A549 (cell line): ENCODE data around the gene NPEPPS. TPM values are rescaled to one million over a fixed set of nuclear protein-coding genes. Genes with fewer than 3 reads are reported as not detected.

Experiments used
- ATAC-seq, 2 experiments: fragments of 200-7000 bp in 1 of 2; fragments of >200 bp in 1 of 2; cut with Nextera tagmentation in 1 of 2; cut with Tn5 transposase in 1 of 2; 3 replicates each; pipeline versions ENCODE4 v1.8.0 to v1.9.1; 2018 to 2020; ENCODE audit warnings: mild to moderate bottlenecking in 1 of 2, moderate library complexity in 1 of 2
- CTCF ChIA-PET: fragments of 300-600 bp; sonication (Branson Sonifier 250); formaldehyde crosslinking; extraction: SDS; loops from one replicate; lab custom pipeline; 2021; ENCODE audit warnings: antibody characterized with exemption, inconsistent platforms; lab: Yijun Ruan, JAX
- POLR2A ChIA-PET: fragments of 350-600 bp; formaldehyde crosslinking; extraction: SDS; loops from one replicate; lab custom pipeline; 2021; ENCODE audit warnings: antibody characterized with exemption, inconsistent platforms; lab: Yijun Ruan, JAX
- DNase-seq, 2 experiments: peaks; one replicate each; pipeline versions ENCODE4 v3.0.0 to v3.0.0-alpha.2; 2011 to 2016; ENCODE audit warnings: low read depth in 1 of 2, low spot score in 1 of 2
- FAIRE-seq: peaks from 2 replicates; lab custom pipeline; 2011; peaks lifted over from hg19 to GRCh38; lab: Jason Lieb, UNC
- H3K27ac ChIP-seq, 2 experiments: fragments of >200 bp; sonication (Bioruptor Twin); formaldehyde crosslinking; 3 replicates each; pipeline ENCODE4 v1.5.1; 2016 to 2017
- H3K4me1 ChIP-seq: fragments of >200 bp; sonication (Bioruptor Twin); formaldehyde crosslinking; 3 replicates; pipeline ENCODE4 v1.6.1; 2016
- H3K4me2 ChIP-seq: fragments of >200 bp; sonication (Bioruptor Twin); formaldehyde crosslinking; 3 replicates; pipeline ENCODE4 v1.6.1; 2016
- H3K4me3 ChIP-seq: fragments of >200 bp; sonication (Bioruptor Twin); formaldehyde crosslinking; 3 replicates; pipeline ENCODE4 v1.5.1; 2016
- H3K9me3 ChIP-seq: fragments of >200 bp; sonication (Bioruptor Twin); formaldehyde crosslinking; 3 replicates; pipeline ENCODE4 v1.6.1; 2016
- CBX8 ChIP-seq: fragments of 200-600 bp; sonication (generic); IDR thresholded peaks from 2 replicates; pipeline ENCODE4 v1.6.1; 2016
- CEBPB ChIP-seq, 2 experiments: fragments of >200 bp in 1 of 2; sonication (Bioruptor Twin) in 1 of 2; formaldehyde crosslinking in 1 of 2; IDR thresholded peaks; 2 replicates each; pipeline ENCODE4 v1.6.1; 2012 to 2016
- E2F6 ChIP-seq: IDR thresholded peaks from 2 replicates; pipeline ENCODE4 v1.6.1; 2012; ENCODE audit warnings: low read depth, borderline replicate concordance
- EHF ChIP-seq: fragments of 250-450 bp; sonication (Bioruptor Pico); IDR thresholded peaks from 2 replicates; pipeline ENCODE4 v1.5.0; 2020; ENCODE audit warnings: mild to moderate bottlenecking
- ESRRA ChIP-seq: fragments of 150-350 bp; IDR thresholded peaks from 2 replicates; pipeline ENCODE4 v1.6.1; 2014; ENCODE audit warnings: mild to moderate bottlenecking, low read length, borderline replicate concordance
- HOXA7 ChIP-seq: fragments of 250-450 bp; sonication (Bioruptor Pico); IDR thresholded peaks from 2 replicates; pipeline ENCODE4 v1.5.0; 2020; ENCODE audit warnings: mild to moderate bottlenecking, moderate library complexity
- HOXB5 ChIP-seq: fragments of 250-450 bp; sonication (Bioruptor Pico); IDR thresholded peaks from 2 replicates; pipeline ENCODE4 v1.5.0; 2020; ENCODE audit warnings: mild to moderate bottlenecking, moderate library complexity
- KDM5A ChIP-seq: fragments of 200-600 bp; sonication (generic); IDR thresholded peaks from 2 replicates; pipeline ENCODE4 v1.6.1; 2016; ENCODE audit warnings: antibody characterized with exemption, mild to moderate bottlenecking
- MAX ChIP-seq: IDR thresholded peaks from 2 replicates; pipeline ENCODE4 v1.6.1; 2012
- MAZ ChIP-seq: fragments of 150-350 bp; IDR thresholded peaks from 2 replicates; pipeline ENCODE4 v1.6.1; 2014; ENCODE audit warnings: antibody characterized with exemption, low read depth, low read length, borderline replicate concordance
- MYC ChIP-seq: IDR thresholded peaks from 2 replicates; pipeline ENCODE4 v1.6.1; 2012; ENCODE audit warnings: mild to moderate bottlenecking, inconsistent platforms, low read length, improper control_type of control experiment, borderline replicate concordance
- NPAS2 ChIP-seq: fragments of 250-450 bp; sonication (Bioruptor Pico); IDR thresholded peaks from 2 replicates; pipeline ENCODE4 v1.8.0; 2022; ENCODE audit warnings: mild to moderate bottlenecking, moderate library complexity, borderline replicate concordance
- PBX3 ChIP-seq: IDR thresholded peaks from 2 replicates; pipeline ENCODE4 v1.6.1; 2012
- PHF8 ChIP-seq: fragments of 200-600 bp; sonication (generic); IDR thresholded peaks from 2 replicates; pipeline ENCODE4 v1.6.1; 2016; ENCODE audit warnings: low read depth, mild to moderate bottlenecking, antibody characterized with exemption, moderate library complexity, borderline replicate concordance
- POLR2A ChIP-seq: IDR thresholded peaks from 2 replicates; pipeline ENCODE4 v1.6.1; 2012; ENCODE audit warnings: mild to moderate bottlenecking, low read length
- REST ChIP-seq: fragments of 200-600 bp; sonication (generic); IDR thresholded peaks from 2 replicates; pipeline ENCODE4 v1.6.1; 2016; ENCODE audit warnings: antibody characterized with exemption, mild to moderate bottlenecking, moderate library complexity
- RNF2 ChIP-seq: fragments of 200-600 bp; sonication (generic); IDR thresholded peaks from 2 replicates; pipeline ENCODE4 v1.6.1; 2016; ENCODE audit warnings: low read depth, mild to moderate bottlenecking, antibody characterized with exemption, moderate library complexity, borderline replicate concordance
- SMC3 ChIP-seq: fragments of >200 bp; sonication (Bioruptor Twin); formaldehyde crosslinking; IDR thresholded peaks from 3 replicates; pipeline ENCODE4 v1.6.1; 2018; ENCODE audit warnings: inconsistent platforms
- TP53 ChIP-seq: fragments of 250-450 bp; sonication (Bioruptor Pico); IDR thresholded peaks from 2 replicates; pipeline ENCODE4 v1.5.0; 2021; ENCODE audit warnings: mild to moderate bottlenecking, moderate library complexity
- USF2 ChIP-seq: fragments of 450-650 bp; IDR thresholded peaks from 2 replicates; pipeline ENCODE4 v1.6.1; 2014; ENCODE audit warnings: antibody characterized with exemption
- ZFP36 ChIP-seq: fragments of 450-650 bp; IDR thresholded peaks from 2 replicates; pipeline ENCODE4 v1.6.1; 2014; ENCODE audit warnings: borderline replicate concordance; ENCODE audit not compliant: partially characterized antibody
- ZNF302 ChIP-seq: fragments of 250-450 bp; sonication (Bioruptor Pico); IDR thresholded peaks from 2 replicates; pipeline ENCODE4 v1.9.0; 2021; ENCODE audit warnings: inconsistent platforms, mild to moderate bottlenecking, moderate library complexity
- ZSCAN20 ChIP-seq: fragments of 250-450 bp; sonication (Bioruptor Pico); IDR thresholded peaks from 2 replicates; pipeline ENCODE4 v1.8.0; 2022; ENCODE audit warnings: mild to moderate bottlenecking, moderate library complexity
- WGBS: methylation state at CpG from one replicate; pipeline ENCODE4 v1.1.6; 2017; ENCODE audit errors: missing lambda C conversion rate; 5-methylcytosine and 5-hydroxymethylcytosine counted together
- polyA plus RNA-seq, 4 experiments: library from polyadenylated mRNA; depleted of rRNA in 3 of 4; stranded (reverse); fragments of >200 nt; fragmentation: RNase III in 1 of 4; extraction: RNeasy Plus Mini Kit Qiagen cat#74134 plus additional on column Dnase treatment in 1 of 4; gene quantifications; 2 replicates in 3 of 4; 3 replicates in 1 of 4; pipeline ENCODE4 v1.2.3, GENCODE V29; 2011 to 2017

The NPEPPS gene
- polyA plus RNA-seq, 2 of the 4 experiments (the other 2 are of a cell fraction), result 99.2 to 169 TPM

- ATAC-seq (no peak), DNase-seq (no peak), FAIRE-seq (no peak)
- H3K27ac ChIP-seq, result no peak overlapping the region
- no peaks in the 10 kb centered on the region for H3K9me3 ChIP-seq
- no peak for TF ChIP-seq RNF2
- TF ChIP-seq E2F6, result no peak
- TF ChIP-seq HOXA7 (CRISPR knock-in tag), result no peak
- no peak for TF ChIP-seq MAX
- no peaks in the 10 kb centered on the region; the same call in 2 of the 3 replicates for H3K4me1 ChIP-seq
- POLR2A ChIA-PET, result no interaction called here
- 83% methylated on average over 2 of the region's 2 CpGs for WGBS
- no peak overlapping the region for H3K4me3 ChIP-seq
- CTCF ChIA-PET, result interaction anchor here (0.6 to 2.7 kb wide), 10 partner anchors 10 to 155 kb away, joined by 3 to 14 read pairs (median 4); no protein-coding TSS in a partner anchor
- H3K4me2 ChIP-seq, result no peak overlapping the region
Observed at GRCh38 chr17:47643116-47643515, 112.2 kb downstream of the NPEPPS start.

GRCh38 chr17:47644324-47644723 is 113.4 kb downstream of the NPEPPS start:
- ATAC-seq (no peak), DNase-seq (no peak)
- POLR2A ChIA-PET, result interaction anchor here (1.0 kb wide), 1 partner anchor 26 kb away, joined by 3 read pairs; no protein-coding TSS in a partner anchor

GRCh38 chr17:47649153-47649971 is 118.5 kb downstream of the NPEPPS start, which contains the start of gene KPNB1:
Gene KPNB1, plus strand, starts transcription at chr17:47649919. Its CDS starts 326 bp downstream, at chr17:47650245.
- ATAC-seq (peak; percentile 87 to 93), DNase-seq (peak; percentile 97 to 100), FAIRE-seq (peak; percentile 93)
- Histone ChIP-seq H3K9me3 (no peaks in the 10 kb centered on the region), H3K4me3 (peak within 1 kb of the TSS; percentile 69), H3K4me1 (peaks cover 37% of the 10 kb centered on the region), H3K4me2 (peak within 1 kb of the TSS; percentile 85), H3K27ac (peak within 1 kb of the TSS; percentile 92 to 95)
- CTCF ChIA-PET, result interaction anchor here (1.0 to 8.8 kb wide), 9 partner anchors 9 to 369 kb away, joined by 3 to 138 read pairs (median 7); no protein-coding TSS in a partner anchor
- WGBS, result under 1% methylated on average over 62 of the region's 74 CpGs
- POLR2A ChIA-PET, result interaction anchor here (0.8 to 6.7 kb wide), 17 partner anchors 10 to 325 kb away, joined by 3 to 48 read pairs (median 4); partner anchors contain the start of genes EFCAB13, LRRC46, MRPL10 and SP2
- TF ChIP-seq USF2 (no peak; the same call in 1 of the 2 replicates), HOXB5 (CRISPR knock-in tag) (peak; percentile 99), NPAS2 (peak; percentile 85), MYC (peak; percentile 74), EHF (CRISPR knock-in tag) (peak; percentile 96), ZSCAN20 (CRISPR knock-in tag) (peak; percentile 90), SMC3 (no peak), PHF8 (peak; percentile 56; the same call in 1 of the 2 replicates), PBX3 (peak; percentile 96), REST (no peak), E2F6 (peak; percentile 86), CBX8 (no peak), ZNF302 (no peak), CEBPB (IDR thresholded peaks at IDR 0.05) (peak in 1 of 2 experiments; percentile 86; a peak in 2 of 4 replicates), ZFP36 (peak; percentile 97), MAZ (peak; percentile 99), POLR2A (peak; percentile 71)

More at GRCh38 chr17:47644324-47644723, 113.4 kb downstream of the NPEPPS start:
- Histone ChIP-seq H3K4me3 (no peak overlapping the region), H3K27ac (no peak overlapping the region), H3K4me2 (no peak overlapping the region), H3K4me1 (peaks cover 6% of the 10 kb centered on the region), H3K9me3 (no peaks in the 10 kb centered on the region)
- FAIRE-seq, result no peak
- TF ChIP-seq SMC3 (no peak), ESRRA (no peak), TP53 (CRISPR knock-in tag) (no peak), KDM5A (no peak)
- WGBS, result 85% methylated on average over 5 of the region's 5 CpGs
- CTCF ChIA-PET, result interaction anchor here (0.9 to 2.7 kb wide), 7 partner anchors 11 to 55 kb away, joined by 3 to 14 read pairs (median 7); no protein-coding TSS in a partner anchor
